HG02678 (cell line): ENCODE results near the gene SLC25A52.
A peak's percentile ranks its signal among the peaks of the same experiment; 100 is the strongest.
"Not testable (repeated sequence)": the region's sequence is repeated elsewhere in the genome, so short reads cannot be mapped to it uniquely, and the experiment has no call there.

Experiments
- ATAC-seq: cut with Tn5 transposase; IDR thresholded peaks from one replicate; pipeline ENCODE4 v1.9.1; 2021; ENCODE audit warnings: mild to moderate bottlenecking, moderate library complexity; ENCODE audit not compliant: unreplicated experiment

SLC25A52 gene

GRCh38 chr18:31760695-31761094 lies at the start of gene SLC25A52:
Gene SLC25A52, minus strand, starts transcription at chr18:31760880. Its CDS starts 219 bp downstream, at chr18:31760661.
- ATAC-seq: no peak

DNA sequence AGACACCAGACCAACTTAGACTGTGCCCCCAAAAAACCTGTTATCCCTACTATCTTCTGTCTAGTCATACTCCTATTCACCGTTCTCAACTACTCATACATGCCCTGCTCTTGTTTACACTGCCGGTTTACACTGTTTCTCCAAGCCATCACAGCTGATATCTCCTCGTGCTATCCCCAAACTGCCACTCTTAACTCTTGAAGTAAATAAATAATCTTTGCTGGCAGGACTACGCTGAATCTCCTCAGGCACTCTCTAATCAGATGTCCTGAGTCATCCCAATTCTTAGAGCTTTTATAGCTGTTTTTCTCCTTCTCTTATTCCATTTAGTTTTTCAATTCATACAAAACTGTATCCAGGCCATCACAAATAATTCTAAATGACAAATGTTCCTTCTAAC lies 48.4 kb upstream of the SLC25A52 start:
- ATAC-seq: not testable (repeated sequence)

GRCh38 chr18:31801078-31801477 lies 40.4 kb upstream of the SLC25A52 start:
- no peak for ATAC-seq

DNA sequence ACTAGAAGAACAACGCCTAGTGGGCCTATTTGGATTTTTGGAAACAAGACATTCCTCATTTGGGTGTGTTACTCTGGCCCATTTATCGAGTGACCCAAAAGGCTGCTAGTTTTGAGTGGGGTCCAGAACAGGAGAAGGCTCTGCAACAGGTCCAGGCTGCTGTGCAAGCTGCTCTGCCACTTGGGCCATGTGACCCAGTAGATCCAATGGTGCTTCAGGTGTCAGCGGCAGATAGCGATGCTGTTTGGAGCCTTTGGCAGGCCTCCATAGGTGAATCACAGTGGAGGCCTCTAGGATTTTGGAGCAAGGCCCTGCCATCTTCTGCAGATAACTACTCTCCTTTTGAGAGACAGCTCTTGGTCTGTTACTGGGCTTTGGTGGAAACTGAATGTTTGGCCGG lies 38.6 kb upstream of the SLC25A52 start:
- not testable (repeated sequence) for ATAC-seq

DNA sequence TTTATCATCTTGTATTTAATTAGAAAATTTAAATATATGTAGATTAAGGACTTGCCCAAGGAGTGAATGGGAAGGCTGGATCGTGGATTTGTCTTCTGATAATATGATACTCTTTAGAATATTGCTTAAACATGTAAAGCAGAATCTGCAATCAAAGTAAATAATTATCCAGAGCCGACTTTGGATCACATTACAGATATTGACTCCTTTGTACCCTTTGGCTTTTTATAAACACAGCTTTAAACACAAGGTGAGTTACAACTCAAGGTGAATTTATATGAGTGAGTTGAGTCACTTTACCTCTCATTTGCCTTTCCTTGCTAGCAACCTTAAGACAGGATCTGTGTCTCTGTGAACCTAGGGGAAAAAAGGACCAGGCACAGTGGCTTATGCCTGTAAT lies 37.7 kb upstream of the SLC25A52 start:
- ATAC-seq: no peak

- ATAC-seq: no peak
These were observed 35.1 kb upstream of the SLC25A52 start for GRCh38 chr18:31795747-31796146.

GRCh38 chr18:31793531-31793930 lies 32.9 kb upstream of the SLC25A52 start:
- ATAC-seq: no peak

GRCh38 chr18:31792580-31792911 lies 31.9 kb upstream of the SLC25A52 start:
- no peak for ATAC-seq

DNA sequence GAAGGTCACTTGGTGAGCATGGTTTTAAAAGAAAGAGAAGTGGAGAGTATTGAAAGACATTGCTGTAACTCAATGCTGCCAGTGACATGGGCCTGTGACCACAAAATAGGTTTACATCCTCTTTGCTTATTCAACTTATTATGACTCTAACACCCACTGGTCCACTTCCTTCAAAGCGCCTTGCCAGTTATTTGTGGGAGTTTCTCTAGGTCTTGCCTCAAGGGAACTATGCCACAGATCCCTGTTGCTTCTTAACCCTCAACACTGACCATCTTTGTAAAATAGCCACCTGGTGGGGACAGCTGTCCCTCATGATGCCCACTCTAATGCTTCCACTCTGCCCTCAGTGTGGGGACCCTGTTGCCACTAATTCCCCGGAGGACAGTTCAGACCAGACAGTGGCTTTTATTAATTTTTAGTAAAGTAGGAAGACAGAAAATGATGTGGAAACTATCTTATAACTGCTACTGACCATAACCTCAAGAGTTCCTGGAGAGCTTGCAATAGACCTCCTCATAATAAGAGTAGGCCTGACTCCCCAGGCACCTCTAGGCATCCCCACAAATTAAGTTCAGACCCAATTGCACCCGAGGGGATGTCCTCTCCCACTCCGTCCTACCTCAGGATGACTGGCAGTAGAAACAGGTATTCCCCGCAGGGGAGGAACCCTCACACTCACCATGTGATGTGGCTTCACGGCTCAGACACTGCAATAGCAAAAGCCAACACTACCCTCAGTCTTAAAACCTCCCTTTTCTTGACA lies 31.3 kb upstream of the SLC25A52 start:
- ATAC-seq: peak; percentile 93

- no peak for ATAC-seq
These were observed 28.7 kb upstream of the SLC25A52 start for GRCh38 chr18:31789409-31789808.

DNA sequence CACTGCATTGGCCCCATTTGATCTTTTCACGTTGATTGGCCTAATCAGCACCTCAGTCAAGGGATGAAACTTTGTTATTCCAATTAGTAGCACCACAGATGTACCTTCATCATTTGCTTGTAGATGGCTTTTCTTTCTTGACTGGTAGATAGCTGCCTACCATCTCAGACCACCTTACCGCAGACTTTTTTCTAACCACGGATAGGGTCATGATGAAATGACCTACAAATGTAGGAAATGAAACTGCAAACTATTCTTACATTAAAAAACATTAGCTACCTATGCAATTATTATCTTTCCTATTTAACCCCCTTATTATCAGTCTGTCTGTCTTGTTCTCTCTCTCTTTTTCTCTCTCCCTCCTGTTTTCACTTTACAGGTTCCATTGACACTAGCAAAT lies 22.4 kb upstream of the SLC25A52 start:
- ATAC-seq: no peak

GRCh38 chr18:31778391-31778950 lies 17.8 kb upstream of the SLC25A52 start:
- ATAC-seq: no peak

GRCh38 chr18:31776093-31776492 lies 15.4 kb upstream of the SLC25A52 start:
- no peak for ATAC-seq

- no peak for ATAC-seq
These were observed 14.3 kb upstream of the SLC25A52 start for GRCh38 chr18:31774962-31775361.

GRCh38 chr18:31774477-31774785 lies 13.8 kb upstream of the SLC25A52 start:
- ATAC-seq: peak; percentile 86

DNA sequence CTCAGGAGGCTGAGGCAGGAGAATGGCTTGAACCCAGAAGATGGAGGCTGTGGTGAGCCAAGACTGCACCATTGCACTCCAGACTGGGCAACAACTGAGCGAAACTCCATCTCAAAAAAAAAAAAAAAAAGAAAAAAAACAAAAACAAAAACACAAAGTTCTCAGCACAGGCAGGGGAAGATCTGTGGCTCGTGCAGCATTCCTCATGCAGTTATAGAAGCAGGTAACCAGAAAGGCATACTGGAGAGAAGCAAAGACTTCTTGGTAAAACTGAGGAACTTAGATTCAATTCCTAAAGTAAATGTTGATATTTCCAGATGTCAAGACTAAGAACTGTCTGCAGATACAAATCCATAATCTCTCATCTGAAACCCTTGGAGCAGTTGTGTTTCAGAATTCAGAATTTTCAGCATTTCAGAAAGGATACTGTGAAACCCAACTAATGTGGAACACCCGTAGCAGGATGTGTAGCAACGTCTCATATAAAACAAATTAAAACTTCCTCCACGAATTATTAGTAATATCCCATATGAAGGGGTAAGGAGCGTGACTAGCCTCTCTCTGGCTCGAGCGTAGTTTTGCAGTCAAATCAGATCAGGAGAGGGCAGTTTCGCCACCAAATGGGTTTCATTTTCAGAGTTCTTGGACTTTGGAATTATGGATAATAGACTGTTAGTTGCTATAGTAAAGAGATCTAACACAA lies 13.2 kb upstream of the SLC25A52 start:
- ATAC-seq: peak; percentile 46

DNA sequence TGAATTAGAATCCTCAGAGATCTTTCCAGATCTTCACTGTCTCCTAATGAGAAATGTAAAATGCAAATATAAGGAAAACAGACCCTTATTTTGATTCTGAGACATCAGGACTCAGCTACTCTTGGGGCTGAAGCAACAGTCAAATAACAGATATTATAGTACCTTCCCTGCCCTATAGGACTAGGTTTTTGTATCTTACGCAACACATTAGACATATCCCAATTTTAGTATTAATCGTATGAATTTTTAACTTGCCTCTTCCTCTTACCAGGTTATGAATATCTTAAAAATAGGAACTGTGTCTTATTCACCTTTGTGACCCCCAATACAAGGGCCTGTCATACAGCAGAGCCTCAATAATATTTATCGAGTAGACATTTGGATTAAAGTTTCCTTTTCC lies 12.0 kb upstream of the SLC25A52 start:
- ATAC-seq: no peak

DNA sequence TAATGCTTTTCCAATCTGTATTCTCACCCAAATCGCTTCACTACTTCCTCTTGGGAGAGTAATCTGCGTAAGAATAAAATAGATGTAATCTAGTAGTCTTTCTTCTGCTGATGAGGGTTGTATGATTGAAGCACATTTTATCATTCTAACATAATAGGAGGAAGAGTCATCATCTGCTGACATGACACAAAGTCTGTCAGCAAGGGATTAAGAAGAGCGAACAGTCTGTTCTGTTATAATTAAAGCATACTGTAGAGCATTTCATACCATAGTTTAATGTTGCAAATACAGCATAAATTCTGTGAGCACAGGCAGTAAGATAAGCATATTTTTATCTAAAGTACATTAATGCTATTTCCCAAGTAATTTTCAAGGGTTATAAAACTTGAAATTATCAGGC lies 10.4 kb downstream of the SLC25A52 start:
- no peak for ATAC-seq

DNA sequence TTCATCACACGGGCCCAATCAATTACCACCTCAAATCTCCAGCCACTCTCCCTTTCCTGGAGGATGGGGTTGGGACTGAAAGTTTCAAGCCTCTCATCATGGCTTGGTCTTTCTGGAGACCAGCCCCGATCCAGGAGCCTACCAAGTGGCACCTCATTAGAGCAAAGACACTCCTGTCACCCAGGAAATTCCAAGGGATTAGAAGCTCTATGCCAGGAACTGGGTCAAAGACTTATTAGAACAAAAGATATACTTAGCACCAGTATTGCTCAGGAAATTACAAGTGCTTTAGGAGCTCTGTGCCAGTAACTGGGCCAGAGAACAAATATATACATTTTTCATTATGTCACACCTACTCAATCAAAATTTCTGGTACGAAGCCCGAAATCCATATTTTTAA lies 14.3 kb downstream of the SLC25A52 start:
- no peak for ATAC-seq

DNA sequence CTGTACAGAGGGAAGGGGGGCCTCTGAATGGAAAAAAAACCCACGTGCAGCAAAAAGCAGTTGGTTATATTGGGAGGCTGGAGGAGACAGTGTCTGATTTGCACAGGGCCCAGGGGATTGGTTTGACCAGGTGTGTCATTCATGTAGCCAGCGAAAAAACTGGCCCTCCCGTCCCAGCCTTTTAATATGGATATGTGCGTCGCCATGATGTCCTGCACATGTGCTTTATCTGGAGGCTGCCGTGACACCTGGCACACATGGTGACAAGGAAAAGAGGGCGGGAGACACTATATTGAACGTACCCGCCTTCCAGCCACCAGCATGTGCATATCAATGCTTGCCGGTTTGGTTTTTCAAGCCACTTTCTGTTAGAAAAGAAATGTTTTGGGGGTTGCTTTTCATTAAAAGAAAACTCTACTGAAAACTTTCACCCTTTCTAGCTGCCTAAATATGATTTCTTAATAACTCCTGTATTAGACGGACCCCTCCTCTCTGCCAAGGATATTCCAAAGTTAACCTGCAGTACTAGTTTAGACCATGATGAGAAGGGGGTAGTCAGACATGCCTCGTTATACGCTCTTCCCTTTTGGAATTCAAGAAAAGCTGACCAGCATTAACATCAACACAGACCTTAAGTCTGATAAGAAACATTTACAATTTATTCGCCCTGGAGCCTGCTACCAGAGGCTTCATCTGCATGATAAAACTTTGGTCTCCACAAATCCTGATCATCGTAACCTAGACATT lies 16.2 kb downstream of the SLC25A52 start:
- no peak for ATAC-seq

- ATAC-seq: not testable (repeated sequence)
These were observed 17.1 kb downstream of the SLC25A52 start for GRCh38 chr18:31743600-31743999.
